ENCODE data around the gene IL17REL. TPM values are rescaled to one million over a fixed set of nuclear protein-coding genes. Genes with fewer than 3 reads are reported as not detected.

The IL17REL gene
- total and polyA plus RNA-seq, 2 of the 13 experiments (the other 11 are each of a cell fraction or from before 2014, with no cell fraction given): not detected

DNA sequence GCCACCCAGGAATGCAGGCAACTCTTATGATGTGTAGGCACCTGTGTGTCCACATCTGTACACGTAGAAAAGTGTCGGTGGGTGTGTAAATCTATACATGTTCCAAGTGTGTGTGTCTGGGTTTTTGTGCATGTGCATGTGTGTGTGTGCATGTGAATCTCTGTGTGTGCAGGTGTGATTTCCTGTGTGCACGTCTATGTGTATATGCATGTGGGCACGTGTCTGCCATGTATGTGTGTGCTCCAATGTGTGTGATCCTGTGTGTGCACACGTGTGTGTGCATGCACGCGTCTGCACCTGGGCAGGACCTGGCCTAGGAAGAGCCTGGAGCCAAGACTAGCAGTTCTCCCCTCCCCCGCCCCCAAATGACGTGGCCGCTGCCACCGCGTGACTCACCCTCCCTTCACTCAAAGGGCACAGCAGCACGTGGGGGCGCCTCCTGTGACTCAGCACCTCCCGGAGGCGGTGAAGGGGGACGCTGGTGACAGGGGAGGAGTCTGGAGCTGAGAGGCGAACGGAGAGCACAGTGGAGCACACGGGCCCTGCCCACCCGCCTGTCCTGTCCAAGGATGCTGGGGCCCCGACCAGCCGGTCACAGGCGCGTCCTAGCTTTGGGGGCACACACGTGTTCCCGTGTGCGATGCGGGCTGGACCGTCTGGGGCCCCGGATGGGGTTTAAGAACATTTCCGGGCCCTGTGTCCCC is 41.9 kb downstream of the IL17REL start (continued):
- TF ChIP-seq AKNA (CRISPR knock-in tag; IDR thresholded peaks at IDR 0.05; ENCODE audit: borderline replicate concordance) (no peak), FOXP4 (CRISPR knock-in tag; IDR thresholded peaks at IDR 0.05) (peak; percentile 90; the same call in 1 of the 2 replicates), SMAD3 (CRISPR knock-in tag; IDR thresholded peaks at IDR 0.05) (peak; percentile 78; the same call in 1 of the 2 replicates), NFIC (IDR thresholded peaks at IDR 0.05; ENCODE audit: low read length) (no peak), GATAD1 (CRISPR knock-in tag; IDR thresholded peaks at IDR 0.05) (peak; percentile 83), FOXM1 (CRISPR knock-in tag; IDR thresholded peaks at IDR 0.05) (no peak), AGO1 (IDR thresholded peaks at IDR 0.05; ENCODE audit: low read depth, low read length, poor library complexity, severe bottlenecking) (no peak), ZNF407 (CRISPR knock-in tag; IDR thresholded peaks at IDR 0.05; ENCODE audit: not compliant biosample characterization) (no peak), SETDB1 (CRISPR knock-in tag; IDR thresholded peaks at IDR 0.05; ENCODE audit: borderline replicate concordance) (no peak), MEIS1 (CRISPR knock-in tag; IDR thresholded peaks at IDR 0.05; ENCODE audit: borderline replicate concordance) (peak; percentile 94), MIER2 (CRISPR knock-in tag; IDR thresholded peaks at IDR 0.05) (peak; percentile 66; the same call in 1 of the 2 replicates)

Measured in HepG2 (cell line).